ENCODE data around the gene COX19.

COX19 gene

DNA sequence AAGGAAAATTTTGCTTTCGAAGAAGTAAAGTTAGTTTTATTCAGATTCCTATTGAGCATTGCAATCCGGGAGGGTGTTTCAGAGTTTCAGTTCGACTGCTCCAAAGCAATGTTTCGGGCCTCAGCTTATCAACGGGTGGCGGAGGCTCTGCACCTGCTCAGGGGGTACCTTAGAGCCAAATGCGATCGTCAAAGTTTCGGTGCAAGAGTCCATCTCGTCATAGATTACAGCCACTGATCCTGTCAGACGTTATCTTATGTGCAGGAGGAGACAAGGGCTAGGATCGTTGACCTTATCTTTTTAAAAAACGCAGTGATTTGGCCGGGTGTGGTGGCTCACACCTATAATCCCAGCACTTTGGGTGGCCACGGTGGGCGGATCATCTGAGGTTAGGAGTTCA is 3.8 kb upstream of the COX19 start:
- DNase-seq = no peak

DNA sequence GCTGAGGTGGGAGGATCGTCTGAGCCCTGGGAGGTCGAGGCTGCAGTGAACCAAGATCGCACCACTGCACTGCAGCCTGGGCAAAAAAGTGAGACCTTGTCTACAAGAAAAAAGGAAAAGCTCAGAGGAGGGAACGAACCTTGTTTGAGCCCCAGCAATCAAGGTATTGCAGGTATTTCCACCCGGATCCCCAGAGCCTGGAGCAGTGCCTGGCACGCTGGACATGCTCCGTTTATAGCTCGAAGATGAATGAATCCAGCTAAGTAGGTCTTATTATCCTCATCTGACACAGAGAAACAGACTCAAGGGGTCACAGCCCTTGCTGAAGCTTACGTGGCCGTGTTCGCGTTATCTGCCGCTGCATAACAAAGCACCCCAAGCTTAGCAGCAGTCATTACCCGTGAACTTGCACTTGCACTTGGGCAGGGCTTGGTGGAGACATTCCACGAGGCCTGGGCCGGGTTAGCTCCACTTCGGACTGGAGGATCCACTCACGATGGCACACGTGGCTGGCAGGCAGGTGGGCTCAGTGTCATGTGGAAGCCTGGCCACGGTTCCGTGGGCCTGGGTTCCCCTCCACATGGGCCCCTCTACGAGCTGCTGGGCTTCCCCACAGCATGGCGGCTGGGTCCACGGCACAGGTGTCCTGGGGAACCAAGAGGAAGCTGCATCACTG is 3.2 kb upstream of the COX19 start:
- no peak for DNase-seq

DNA sequence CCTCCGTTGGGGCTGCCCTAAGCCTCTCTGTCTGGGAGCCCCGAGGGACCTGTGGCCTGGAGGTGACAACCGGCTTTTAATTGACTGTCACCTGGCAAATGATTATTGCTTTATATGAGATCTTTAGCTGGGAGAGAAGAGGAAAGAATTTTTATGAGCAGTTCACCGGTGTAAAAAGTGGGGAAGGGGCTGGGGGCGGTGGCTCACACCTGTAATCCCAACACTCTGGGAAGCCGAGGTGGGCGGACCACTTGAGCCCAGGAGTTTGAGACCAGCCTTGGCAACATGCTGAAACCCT is 2.6 kb upstream of the COX19 start:
- DNase-seq = no peak

DNA sequence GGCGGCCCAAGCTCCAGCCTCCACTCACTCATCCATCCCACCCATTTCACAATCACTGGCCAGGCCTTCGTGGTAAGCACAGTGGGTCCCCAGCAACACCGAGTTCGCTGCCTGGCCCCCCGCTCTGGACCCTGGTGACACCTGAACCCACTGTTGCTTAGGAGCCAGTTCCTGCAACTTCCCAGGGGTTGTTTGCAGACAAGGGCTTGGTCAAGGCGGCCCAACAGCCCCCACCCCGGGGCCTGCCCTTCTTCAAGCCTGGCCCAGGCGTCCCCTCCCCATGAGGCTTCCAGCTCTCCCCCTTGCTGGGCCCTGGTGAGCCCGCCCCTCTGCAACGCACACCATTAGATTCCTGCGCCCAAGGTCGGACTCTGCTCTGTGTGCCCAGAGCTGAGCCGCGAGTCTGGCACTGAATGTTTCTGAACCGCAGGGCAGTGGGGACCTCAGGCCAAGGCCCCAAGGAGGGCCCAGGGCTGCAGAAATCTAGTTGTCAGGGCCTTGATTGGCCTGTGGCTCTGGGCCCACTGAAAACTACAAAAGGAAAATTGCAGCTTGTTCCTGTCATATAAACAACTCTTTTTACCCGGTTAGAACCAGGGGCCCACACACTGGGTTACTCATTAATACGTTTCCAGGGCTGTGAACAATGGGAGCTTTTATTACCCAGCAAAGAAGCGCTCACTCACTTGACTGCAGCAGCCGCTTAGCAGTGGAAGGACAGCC is 2.1 kb upstream of the COX19 start:
- peak in 37 of 51 donors; percentile 11 to 90 (median 48) for DNase-seq

DNA sequence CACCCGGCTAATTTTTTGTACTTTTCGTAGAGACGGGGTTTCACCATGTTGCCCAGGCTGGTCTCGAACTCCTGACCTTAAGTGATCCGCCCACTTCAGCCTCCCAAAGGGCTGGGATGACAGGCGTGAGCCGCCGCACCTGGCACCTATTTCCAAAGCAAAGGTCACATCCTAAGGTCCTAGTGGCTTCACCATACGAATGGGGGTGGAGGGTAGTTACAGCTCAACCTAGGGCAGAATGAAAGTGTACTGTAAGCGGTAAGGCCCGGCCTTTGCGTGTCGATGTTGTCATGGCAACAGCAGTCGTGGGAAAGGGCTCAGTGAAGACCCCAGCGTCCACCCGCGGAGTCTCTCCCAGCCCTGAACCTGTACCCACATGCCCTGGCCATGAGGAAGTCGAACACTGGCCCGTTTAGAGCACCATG is 1.6 kb upstream of the COX19 start:
- DNase-seq = no peak

DNA sequence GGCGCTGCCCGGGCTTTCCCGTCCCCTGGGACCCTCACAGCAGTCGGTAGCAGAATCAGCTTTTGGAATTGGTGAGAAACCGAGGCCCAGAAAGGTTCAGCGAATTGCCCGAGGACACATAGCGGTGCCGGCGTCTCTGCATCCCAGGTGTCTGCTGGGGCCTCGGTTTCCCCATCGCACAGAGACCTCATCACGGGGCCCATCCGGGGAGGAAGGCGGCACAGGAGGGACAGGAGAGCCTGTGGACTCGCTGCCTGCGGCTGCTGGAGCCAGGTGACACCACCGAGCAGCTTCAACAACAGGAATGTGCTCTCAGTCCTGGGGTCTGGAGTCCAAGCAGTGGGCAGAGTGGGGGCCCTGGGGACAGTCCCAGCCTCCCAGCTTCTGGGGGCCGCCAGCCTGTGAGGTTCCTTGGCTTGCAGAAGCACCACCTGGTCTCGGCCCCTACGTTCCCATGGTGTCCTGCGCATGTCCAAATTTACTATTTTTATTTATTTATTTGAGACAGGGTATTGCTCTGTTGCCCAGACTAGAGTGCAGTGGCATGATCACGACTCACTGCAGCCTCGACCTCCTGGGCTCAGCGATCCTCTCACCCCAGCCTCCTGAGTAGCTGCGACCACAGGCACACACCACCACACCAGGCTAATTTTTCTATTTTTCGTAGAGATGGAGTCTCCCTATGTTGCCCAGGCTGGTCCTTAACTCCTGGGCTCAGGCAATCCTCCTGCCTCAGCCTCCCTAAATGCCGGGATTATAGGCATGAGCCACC is 539 bp upstream of the COX19 start:
- no peak for DNase-seq

DNA sequence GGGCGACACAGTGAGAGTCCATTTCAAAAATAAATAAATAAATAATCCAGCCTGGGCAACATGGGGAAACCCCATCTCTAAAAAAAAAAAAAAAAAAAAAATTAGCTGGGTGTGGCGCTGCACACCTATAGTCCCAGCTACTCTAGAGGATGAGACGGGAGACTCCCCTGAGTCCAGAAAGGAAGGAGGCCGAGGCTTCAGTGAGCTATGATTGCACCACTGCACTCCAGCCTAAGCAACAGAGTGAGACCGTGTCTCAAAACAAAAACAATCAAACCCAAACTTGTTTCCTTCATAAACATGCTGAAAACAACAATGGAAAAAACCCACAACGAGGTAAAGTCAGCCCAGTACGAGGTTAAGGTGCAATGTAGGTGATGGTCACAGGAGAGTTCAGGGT is 1.2 kb downstream of the COX19 start:
- DNase-seq = no peak

DNA sequence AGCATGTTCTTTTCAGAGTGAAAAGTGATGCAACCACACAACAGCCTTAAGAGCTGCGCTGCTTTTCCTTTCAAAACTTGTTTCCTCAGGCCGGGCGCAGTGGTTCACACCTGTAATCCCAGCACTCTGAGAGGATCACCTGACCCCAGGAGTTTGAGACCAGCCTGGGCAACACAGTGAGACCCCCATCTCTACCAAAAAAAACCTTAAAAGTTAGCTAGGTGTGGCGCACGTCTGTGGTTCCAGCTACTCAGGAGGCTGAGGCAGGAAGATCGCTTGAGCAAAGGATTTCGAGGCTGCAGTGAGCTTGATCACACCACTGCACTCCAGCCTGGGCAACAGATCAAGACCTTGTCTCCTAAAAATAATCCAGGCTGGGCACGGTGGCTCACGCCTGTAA is 2.0 kb downstream of the COX19 start:
- DNase-seq = no peak

DNA sequence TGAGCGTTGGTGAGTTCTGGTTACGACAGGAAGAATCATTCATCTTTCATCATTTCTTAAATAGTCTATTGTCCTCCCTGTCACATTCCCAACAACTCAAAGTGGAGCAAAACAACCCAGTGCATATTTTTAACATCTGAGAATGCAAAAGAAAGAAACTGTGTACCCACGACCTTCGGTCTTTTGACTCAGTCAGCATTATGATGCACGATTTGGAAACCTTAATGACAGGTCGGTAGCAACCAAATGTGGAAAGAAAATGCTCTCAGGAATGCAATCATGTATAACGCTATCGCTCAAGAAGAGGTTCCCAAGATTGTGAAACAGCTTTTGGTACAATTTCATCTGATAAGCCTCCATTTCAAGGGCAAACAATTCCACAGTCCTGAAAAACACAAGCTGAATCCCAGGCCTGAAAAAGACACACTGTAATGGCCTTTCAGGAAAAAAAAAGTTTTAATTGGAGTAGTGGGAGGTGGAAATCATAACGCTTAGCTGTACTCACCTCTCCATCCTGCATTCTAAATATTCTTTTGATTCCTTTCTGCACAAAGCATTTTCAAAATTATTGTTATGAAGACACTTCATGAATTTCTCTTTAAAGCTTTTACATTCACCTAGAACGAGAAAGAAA is 2.6 kb downstream of the COX19 start:
- DNase-seq = no peak

DNA sequence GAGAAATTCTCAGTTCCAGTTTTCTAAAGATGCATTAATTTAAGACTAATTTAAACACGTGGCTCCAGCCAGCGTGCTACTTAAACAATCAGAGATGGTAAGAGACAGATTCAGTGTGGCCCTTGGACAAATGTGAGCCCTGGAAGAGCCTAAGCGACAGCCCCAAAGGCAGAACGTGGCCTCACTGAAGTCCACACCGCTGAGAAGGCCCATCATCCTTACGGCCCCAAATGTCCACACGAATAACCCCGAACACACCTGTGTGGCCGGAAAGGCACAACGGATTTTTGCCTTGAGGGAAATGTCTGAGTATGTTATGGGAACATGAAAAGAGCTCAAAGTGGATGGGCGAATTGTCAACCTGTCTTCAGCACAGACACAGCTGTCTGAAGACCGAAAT is 3.2 kb downstream of the COX19 start:
- no peak for DNase-seq

DNA sequence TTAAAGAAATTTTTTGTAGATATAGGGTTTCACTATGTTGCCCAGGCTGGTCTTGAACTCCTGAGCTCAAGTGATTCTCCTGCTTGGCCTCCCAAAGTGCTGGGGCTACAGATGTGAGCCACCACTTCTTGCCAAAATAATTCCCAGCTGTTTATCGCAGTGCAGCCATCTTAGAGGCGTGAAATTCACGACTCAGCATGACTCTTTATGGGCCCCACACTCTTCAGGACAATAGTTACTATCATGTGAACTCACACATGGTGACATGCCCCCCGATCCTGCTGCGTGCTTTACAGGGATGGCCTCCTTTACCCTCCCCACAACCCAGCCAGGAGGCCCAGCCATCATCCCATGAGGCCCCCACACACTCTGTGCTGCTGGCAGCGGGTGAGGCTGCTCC is 4.6 kb downstream of the COX19 start:
- no peak for DNase-seq

DNA sequence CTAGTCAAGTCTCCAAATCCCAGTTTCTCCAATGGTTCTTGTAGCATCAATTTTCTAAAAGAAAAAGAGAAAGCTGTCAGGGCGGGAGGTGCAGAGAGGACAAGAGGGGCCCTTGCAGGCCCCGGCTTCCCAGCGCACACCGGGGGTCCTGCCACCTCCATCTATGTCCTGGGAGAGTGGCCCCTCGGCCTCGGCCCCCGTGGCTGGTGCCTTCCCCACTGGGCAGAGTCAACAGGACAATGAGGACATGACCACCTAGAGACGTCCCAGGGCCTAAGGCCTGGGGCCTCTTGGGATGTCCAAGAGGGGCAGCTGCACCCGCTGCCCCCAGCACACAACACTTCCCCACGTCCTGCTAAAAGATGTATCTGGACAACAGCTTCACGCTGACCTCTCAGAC is 5.9 kb downstream of the COX19 start:
- DNase-seq = no peak

DNA sequence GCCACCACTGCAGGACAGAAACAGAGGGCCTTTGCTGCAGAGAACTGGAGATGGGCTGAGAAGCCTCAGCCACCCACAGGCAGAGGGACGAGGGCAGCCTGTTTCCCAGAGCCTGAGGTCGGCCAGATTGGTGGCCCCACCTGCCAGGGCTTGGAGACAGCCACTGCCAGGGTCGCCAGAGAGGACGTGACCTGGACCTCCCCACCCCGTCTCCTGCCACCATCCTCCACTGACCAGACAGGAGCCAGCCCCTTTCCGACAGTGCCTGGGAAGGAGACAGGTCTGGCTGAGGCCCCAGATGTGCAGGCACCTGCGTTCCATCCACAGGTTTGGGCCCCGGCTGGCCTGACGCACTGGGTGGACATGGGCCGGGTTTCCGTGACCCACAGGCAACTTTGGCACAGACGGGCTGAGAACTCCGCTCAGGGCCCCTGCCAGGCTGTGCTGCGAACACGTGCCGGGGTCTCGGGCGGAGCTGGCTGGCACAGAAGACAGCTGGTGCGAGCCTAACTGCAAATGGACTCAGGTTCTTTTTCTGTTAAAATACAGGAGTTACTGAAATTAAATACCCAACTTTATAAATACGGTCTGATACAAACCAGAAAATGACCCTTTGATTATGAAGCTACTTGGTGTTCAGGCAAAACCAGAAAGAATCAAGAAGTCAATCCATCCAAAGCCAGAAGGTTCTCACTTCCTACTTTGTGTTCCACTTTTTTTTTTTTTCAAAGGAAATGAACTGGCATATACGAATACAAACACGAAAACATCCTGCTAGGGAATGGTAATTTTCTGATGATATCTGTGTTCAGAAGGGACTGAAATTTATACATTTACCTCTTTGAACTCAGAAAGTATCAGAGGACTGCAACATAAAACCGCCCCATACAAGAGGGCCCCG is 6.9 kb downstream of the COX19 start:
- no peak for DNase-seq

DNA sequence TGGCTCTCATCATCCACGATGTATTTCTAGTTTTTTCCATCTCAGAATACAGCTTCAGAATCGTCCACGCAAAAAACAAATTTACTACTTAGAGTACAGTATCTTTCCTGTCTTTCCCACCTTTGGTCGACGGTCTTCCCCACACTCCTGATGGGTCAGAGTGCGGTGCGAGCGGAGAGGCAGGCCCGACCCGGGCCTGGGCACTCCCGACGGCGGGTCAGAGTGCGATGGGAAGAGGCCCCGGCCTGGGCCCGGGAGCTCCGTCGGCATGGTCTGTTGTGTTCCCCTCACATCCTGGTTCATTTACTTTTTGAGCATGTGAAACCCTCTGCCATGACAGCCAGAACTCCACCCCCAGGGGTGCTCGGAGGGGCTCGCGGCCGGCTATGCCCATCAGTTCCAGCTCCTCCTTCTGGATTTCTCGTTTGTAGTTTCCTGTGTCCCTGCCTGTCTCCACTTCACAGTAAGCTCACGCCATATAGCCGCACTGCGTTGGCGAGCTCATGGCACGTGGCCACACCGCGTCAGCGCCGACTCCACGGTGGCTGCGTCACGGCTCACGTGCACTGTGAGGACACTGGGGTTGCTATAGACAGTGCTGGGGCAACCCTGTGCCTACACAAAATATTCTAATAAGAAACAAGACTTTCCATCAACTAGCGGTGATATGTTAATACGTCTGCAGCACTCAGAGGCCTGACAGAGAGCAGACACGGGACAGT is 7.8 kb downstream of the COX19 start:
- DNase-seq = no peak

DNA sequence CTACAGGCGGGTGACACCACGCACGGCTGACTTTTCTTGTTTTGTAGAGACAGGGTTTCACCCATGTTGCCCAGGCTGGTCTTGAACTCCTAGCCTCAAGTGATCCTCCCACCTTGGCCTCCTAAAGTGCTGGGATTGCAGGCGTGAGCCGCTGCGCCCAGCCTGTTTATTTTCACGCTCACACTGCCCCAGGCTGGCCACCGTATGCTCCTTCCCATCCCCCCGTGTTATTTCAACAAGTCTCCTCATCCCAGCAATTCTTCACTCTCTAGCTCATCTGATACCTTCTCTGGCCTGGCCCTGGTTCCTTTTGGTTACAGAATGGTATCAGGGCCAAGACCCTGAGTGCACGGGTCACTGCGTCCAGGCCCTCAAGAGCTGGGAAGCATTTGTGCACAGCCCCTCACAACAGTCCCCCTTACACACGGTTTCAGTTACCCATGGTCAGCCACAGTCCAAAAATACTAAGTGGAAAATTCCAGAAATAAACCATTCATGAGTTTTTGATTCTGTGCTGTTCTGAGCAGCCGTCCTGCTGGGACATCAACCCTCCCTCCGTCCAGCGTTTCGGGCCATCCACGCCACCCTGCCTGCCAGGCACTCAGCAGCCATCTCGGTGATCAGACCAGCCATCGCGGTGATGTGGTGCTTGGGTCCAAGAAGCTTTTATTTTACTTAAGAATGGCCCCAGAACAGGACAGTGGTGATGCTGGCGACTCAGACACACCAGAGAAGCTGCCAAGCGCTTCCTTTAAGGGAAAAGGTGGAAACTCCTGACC is 8.9 kb downstream of the COX19 start:
- no peak for DNase-seq

DNA sequence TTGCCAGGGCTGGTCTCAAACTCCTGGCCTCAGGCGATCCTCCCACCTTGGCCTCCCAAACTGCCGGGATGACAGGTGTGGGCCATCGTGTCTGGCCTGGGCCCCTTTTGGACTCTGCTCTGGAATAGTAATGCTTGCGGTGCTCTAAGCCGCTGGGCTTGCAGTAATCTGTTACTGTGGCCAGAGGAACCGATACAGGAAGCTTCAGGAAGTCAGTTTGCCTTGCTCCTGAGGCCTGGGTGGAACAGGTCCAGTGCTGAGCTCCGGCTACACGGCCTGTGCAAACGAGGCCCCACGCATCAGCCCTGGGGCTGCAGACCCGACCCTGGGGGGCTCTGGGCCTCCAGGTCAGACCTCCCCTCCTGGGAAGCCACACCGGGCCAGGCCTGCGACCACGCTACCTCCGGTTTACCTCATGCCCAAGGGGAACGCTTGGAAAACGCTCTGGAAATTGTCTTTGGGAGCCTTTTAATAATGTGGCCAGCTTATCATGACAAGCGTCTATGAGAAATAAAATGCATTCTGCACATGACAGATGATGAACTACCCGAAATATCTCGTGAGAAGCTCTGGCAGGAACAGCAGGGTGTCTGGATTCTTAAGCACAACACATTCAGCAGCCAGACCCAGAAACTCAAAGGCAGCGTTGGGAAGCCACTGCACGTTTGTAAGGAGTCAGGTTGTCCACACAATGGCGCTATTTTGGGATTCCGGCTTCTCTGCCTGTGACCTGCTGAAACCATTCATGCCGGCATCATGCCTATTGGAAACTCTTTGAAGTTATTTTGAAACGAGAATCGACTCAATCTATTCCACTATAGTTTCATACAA is 10.7 kb downstream of the COX19 start:
- peak in 23 of 51 donors; percentile 10 to 75 (median 30) for DNase-seq

DNA sequence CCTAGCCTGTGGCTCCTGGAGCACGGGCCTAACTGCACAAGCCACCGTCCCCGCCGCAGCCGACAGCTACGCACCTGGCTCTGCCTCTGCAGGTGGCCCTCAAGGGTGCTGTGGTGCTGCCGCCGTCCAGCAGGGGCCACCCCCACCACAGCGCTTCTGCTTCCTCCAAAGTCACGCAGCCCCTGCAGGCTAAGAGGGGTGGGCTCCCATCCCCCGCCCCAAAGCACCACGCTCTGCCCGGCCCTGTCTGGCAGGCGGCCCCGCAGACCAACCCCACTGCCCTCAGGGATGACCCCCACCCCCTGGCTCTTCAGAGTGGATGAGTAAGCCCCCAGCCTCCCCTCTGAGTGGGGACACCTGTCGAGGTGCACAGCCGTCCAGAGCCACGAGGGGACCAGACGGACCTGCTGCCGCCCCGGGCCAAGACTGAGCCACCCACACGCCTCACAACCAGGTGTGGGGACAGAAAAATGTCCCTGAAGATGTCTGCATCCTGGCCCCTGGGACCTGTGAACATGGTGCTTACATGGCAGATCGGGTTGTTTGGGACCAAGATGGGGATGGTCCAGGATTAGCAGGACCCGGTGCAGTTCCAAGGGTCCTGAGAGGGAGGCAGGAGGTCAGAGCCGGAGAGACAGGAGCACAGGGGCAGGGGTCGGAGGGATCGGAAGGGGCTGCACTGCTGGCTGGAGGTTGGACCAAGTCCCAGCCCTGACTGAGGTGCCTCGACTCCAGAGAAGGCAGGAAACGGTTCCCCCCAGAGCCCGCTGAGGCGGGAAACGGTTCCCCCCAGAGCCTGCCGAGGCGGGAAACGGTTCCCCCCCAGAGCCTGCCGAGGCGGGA is 11.9 kb downstream of the COX19 start:
- DNase-seq = no peak

Measured in hypothalamus (tissue), 51 donors.